ENCODE measurements around the gene CAPN7.

The CAPN7 gene

GRCh38 chr3:15279205-15279604 is 73.2 kb downstream of the CAPN7 start:
- DNase-seq = no peak

GRCh38 chr3:15279671-15280402 is 73.8 kb downstream of the CAPN7 start:
- DNase-seq = no peak

GRCh38 chr3:15280853-15281532 is 74.9 kb downstream of the CAPN7 start:
- no peak for DNase-seq

GRCh38 chr3:15281817-15282216 is 75.8 kb downstream of the CAPN7 start:
- no peak for DNase-seq

GRCh38 chr3:15283702-15284101 is 77.7 kb downstream of the CAPN7 start:
- no peak for DNase-seq

- no peak for DNase-seq
Observed at GRCh38 chr3:15284121-15284889, 78.3 kb downstream of the CAPN7 start.

- DNase-seq = no peak
Observed at GRCh38 chr3:15286022-15286421, 80.0 kb downstream of the CAPN7 start.

- DNase-seq = peak; percentile 80
Observed at GRCh38 chr3:15287565-15288330, 81.7 kb downstream of the CAPN7 start.

GRCh38 chr3:15288331-15289035 is 82.4 kb downstream of the CAPN7 start:
- DNase-seq = no peak

- no peak for DNase-seq
Observed at GRCh38 chr3:15289661-15290060, 83.6 kb downstream of the CAPN7 start.

- no peak for DNase-seq
Observed at GRCh38 chr3:15290736-15291135, 84.7 kb downstream of the CAPN7 start.

GRCh38 chr3:15291589-15292541 is 85.8 kb downstream of the CAPN7 start:
- DNase-seq = peak; percentile 52

GRCh38 chr3:15292765-15293522 is 86.9 kb downstream of the CAPN7 start:
- no peak for DNase-seq

GRCh38 chr3:15294929-15295328 is 88.9 kb downstream of the CAPN7 start:
- DNase-seq = no peak

GRCh38 chr3:15295506-15295905 is 89.5 kb downstream of the CAPN7 start:
- peak; percentile 21 for DNase-seq

GRCh38 chr3:15297608-15298350 is 91.7 kb downstream of the CAPN7 start:
- DNase-seq = no peak

GRCh38 chr3:15298504-15298903 is 92.5 kb downstream of the CAPN7 start:
- DNase-seq = no peak

- DNase-seq = no peak
Observed at GRCh38 chr3:15299036-15299435, 93.0 kb downstream of the CAPN7 start.

GRCh38 chr3:15300323-15301078 is 94.5 kb downstream of the CAPN7 start:
- DNase-seq = peak; percentile 47

All from fibroblast of upper back skin (primary cell).